Gastrocnemius medialis (tissue), 4 donors: ENCODE results near the gene SLC46A3. TPM values are rescaled to one million over a fixed set of nuclear protein-coding genes. Genes with fewer than 3 reads are reported as not detected.

Source experiments
- ATAC-seq, 2 donors: fragments of 150-250 bp; one replicate each; pipeline ENCODE4 v1.9.1; 2016
- DNase-seq, 2 donors: peaks; one replicate each; pipeline ENCODE4 v3.0.0-alpha.2; 2019
- H3K27ac ChIP-seq, 4 donors: fragments of 200-600 bp; sonication (generic); 1 replicate in 1 of 4; 2 replicates in 3 of 4; pipeline ENCODE4 v1.5.1; 2016 to 2018; ENCODE audit warnings: mild to moderate bottlenecking in 2 of 4, moderate library complexity in 1 of 4
- H3K27me3 ChIP-seq, 3 donors: fragments of 200-600 bp; sonication (generic) in 2 of 3; 1 replicate in 1 of 3; 2 replicates in 2 of 3; pipeline versions ENCODE4 v1.5.1 to v1.6.0; 2016 to 2019; ENCODE audit warnings: mild to moderate bottlenecking in 1 of 3, moderate library complexity in 1 of 3
- H3K36me3 ChIP-seq, 2 donors: fragments of 200-600 bp; sonication (generic) in 1 of 2; one replicate each; pipeline ENCODE4 v1.5.1; 2017 to 2018
- H3K4me1 ChIP-seq, 2 donors: fragments of 200-600 bp; sonication (generic) in 1 of 2; one replicate each; pipeline ENCODE4 v1.5.1; 2016 to 2017; ENCODE audit warnings: mild to moderate bottlenecking in 2 of 2
- H3K4me3 ChIP-seq, 4 donors: fragments of 200-600 bp; sonication (generic) in 3 of 4; 1 replicate in 1 of 4; 2 replicates in 3 of 4; pipeline ENCODE4 v1.5.1; 2016 to 2019; ENCODE audit warnings: mild to moderate bottlenecking in 2 of 4
- H3K9me3 ChIP-seq, 3 donors: fragments of 200-600 bp; sonication (generic) in 2 of 3; 1 replicate in 1 of 3; 2 replicates in 2 of 3; pipeline ENCODE4 v1.5.1; 2016 to 2019
- CTCF ChIP-seq, 5 experiments: fragments of 450-650 bp in 3 of 5; fragments of 200-600 bp in 2 of 5; sonication (generic) in 2 of 5; IDR thresholded peaks in 4 of 5; conservative IDR thresholded peaks in 1 of 5; 1 replicate in 4 of 5; 2 replicates in 1 of 5; pipeline ENCODE4 v1.5.1; 2016 to 2019; ENCODE audit warnings: antibody characterized with exemption in 5 of 5, mild to moderate bottlenecking in 3 of 5, moderate library complexity in 3 of 5
- POLR2A ChIP-seq, 2 donors: fragments of 450-650 bp; IDR thresholded peaks; one replicate each; pipeline ENCODE4 v1.6.1; 2017; ENCODE audit warnings: antibody characterized with exemption in 2 of 2, mild to moderate bottlenecking in 2 of 2, moderate library complexity in 2 of 2
- in situ Hi-C, 4 donors: fragments of 200-750 bp; cut with MboI; loops; one replicate each; pipeline versions ENCODE4 v1.15.0 to v1.8.0; 2017; ENCODE audit warnings: low sequenced_read_pairs in 4 of 4
- intact Hi-C: fragments of 100-400 bp; cut with DNase I; formaldehyde crosslinking; loops from one replicate; pipeline ENCODE4 v1.15.1; 2023; ENCODE audit warnings: low total_unique reads
- total RNA-seq, 4 donors: library from RNA; depleted of rRNA; stranded (reverse); fragments of >200 nt; gene quantifications; one replicate each; pipeline versions ENCODE4 v1.1.0 to v1.2.3, GENCODE V29; 2016

Gene SLC46A3, protein sequence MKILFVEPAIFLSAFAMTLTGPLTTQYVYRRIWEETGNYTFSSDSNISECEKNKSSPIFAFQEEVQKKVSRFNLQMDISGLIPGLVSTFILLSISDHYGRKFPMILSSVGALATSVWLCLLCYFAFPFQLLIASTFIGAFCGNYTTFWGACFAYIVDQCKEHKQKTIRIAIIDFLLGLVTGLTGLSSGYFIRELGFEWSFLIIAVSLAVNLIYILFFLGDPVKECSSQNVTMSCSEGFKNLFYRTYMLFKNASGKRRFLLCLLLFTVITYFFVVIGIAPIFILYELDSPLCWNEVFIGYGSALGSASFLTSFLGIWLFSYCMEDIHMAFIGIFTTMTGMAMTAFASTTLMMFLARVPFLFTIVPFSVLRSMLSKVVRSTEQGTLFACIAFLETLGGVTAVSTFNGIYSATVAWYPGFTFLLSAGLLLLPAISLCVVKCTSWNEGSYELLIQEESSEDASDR
- total RNA-seq, result 10 to 100 TPM in 2 of 4 donors, 1 to 10 TPM in 2; 6.9 to 18.0 (median 9.8) TPM

DNA sequence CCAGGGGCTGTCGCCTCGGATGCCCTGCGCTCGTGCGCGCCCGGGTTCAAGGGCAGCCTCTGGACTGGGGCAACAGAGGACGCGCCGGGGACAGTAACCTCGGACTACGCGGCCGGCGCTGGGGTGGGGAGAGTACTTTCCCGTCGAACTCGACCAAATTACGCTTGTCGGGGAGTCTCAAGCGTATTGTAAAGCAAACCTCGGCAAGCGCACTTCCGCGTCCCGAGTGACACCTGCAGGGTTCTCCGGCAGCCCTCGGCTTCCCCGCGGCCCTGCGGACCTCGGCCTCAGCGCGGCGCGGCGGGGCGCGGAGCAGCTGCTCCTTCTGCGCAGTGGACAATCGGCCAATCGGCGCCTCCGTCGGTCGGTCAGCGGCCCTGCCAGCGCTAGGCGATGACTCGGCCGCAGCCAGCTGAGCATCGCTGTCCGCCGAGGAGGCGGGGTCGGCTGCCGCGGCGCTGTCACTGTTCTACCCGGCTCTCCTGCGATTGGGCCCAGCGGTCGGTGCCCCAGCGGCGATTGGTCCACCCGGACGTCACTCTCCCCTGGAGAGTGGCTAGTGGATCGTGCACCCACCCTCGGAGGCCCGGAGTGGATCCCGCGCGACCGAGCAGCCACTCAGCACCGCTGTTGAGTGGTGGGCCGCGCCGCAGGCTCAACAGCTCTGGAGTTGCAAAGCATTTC lies at the start of gene SLC46A3:
SLC46A3 (minus strand) TSS at position 428 of the 684 bp plus-strand sequence. CDS start 972 bp downstream, outside the sequence.
- in situ Hi-C loops (loop anchor here in 2 of 4 donors (10.0 to 25.0 kb wide), 3 partner anchors 54 to 581 kb away; partner anchors contain the start of genes PAN3 (in 1 of the 2) and POMP (in 1 of the 2)), intact Hi-C loops (loop anchor here (1.0 to 10.0 kb wide), 2 partner anchors 59 to 876 kb away; partner anchors contain the start of genes POMP and SLC7A1)
- Histone ChIP-seq H3K4me3 (peak within 1 kb of the TSS; percentile 68 to 88 (median 81)), H3K36me3 (no peaks in the 10 kb centered on the region), H3K9me3 (no peaks in the 10 kb centered on the region), H3K27ac (peak within 1 kb of the TSS; percentile 95 to 99 (median 96)), H3K4me1 (peaks cover 25 to 29% of the 10 kb centered on the region in 2 donors), H3K27me3 (no peaks in the 10 kb centered on the region)
- DNase-seq (peak; percentile 98 to 99), ATAC-seq (peak; percentile 90 to 92)
- TF ChIP-seq POLR2A (IDR thresholded peaks at IDR 0.05), result peak; percentile 77 to 86
- peak in 2 of 5 experiments; percentile 25 to 35 for TF ChIP-seq CTCF (IDR thresholded peaks at IDR 0.05 in 4 of 5, conservative IDR thresholded peaks at IDR 0.05 in 1 of 5)

- no peak for DNase-seq
- Histone ChIP-seq H3K36me3 (no peaks in the 10 kb centered on the region), H3K4me3 (no peak overlapping the region), H3K9me3 (peaks cover 0 to 3% (median 0%) of the 10 kb centered on the region in 3 donors), H3K27ac (no peak overlapping the region), H3K4me1 (no peaks in the 10 kb centered on the region), H3K27me3 (no peaks in the 10 kb centered on the region)
- TF ChIP-seq CTCF (IDR thresholded peaks at IDR 0.05 in 4 of 5, conservative IDR thresholded peaks at IDR 0.05 in 1 of 5), result no peak
- no peak for TF ChIP-seq POLR2A (IDR thresholded peaks at IDR 0.05)
- intact Hi-C loops (no loop called here), in situ Hi-C loops (no loop called here)
- ATAC-seq, result no peak
These were observed 45.1 kb upstream of the SLC46A3 start for GRCh38 chr13:28763887-28764286.

DNA sequence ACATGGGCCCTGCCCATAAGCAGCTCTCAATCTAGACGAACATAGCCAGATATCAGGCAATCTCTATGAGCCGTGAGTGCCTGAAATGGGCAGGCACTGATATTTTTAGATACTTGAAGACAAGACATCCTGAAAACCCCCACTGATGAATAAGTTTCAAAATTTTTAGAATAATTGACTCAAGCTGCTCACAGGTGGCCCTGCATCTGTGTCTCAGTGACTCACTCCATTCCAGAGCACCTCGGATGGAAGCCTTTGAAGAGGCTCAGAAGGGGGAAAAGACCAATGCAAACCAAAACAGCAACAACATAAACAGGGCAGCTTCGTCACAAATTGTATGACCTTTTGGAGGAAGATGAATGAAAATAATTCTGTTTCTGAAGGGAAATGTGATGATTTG lies 42.8 kb upstream of the SLC46A3 start:
- intact Hi-C loops, result no loop called here
- H3K27ac ChIP-seq, result no peak overlapping the region
- ATAC-seq (no peak), DNase-seq (no peak)
- no peaks in the 10 kb centered on the region for H3K27me3 ChIP-seq
- in situ Hi-C loops, result no loop called here
- H3K36me3 ChIP-seq, result no peaks in the 10 kb centered on the region
- H3K4me1 ChIP-seq, result no peaks in the 10 kb centered on the region
- H3K4me3 ChIP-seq, result no peak overlapping the region
- H3K9me3 ChIP-seq, result peaks cover 0 to 11% (median 0%) of the 10 kb centered on the region in 3 donors
- TF ChIP-seq POLR2A (IDR thresholded peaks at IDR 0.05) (no peak), CTCF (IDR thresholded peaks at IDR 0.05 in 4 of 5, conservative IDR thresholded peaks at IDR 0.05 in 1 of 5) (no peak)

DNA sequence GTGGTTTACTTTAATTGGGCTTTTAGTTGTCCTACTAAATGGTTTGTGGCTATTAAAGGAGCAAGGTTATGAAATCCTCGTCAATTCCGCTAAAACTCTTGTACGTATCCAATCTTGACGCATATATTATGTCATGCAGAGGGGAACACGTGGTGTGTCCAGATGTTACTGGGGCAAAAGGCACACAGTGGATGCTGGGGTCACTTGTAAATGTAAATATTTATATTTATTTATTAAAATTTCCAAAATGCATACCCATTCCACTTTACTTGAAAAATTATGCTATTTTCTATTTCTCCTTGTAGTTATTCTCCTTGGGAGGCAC lies 36.7 kb upstream of the SLC46A3 start:
- H3K27me3 ChIP-seq, result no peaks in the 10 kb centered on the region
- ATAC-seq (no peak), DNase-seq (no peak)
- intact Hi-C loops, result no loop called here
- peaks cover 0 to 10% of the 10 kb centered on the region in 2 donors for H3K4me1 ChIP-seq
- peaks cover 0 to 11% (median 0%) of the 10 kb centered on the region in 3 donors for H3K9me3 ChIP-seq
- TF ChIP-seq CTCF (IDR thresholded peaks at IDR 0.05 in 4 of 5, conservative IDR thresholded peaks at IDR 0.05 in 1 of 5), result no peak
- TF ChIP-seq POLR2A (IDR thresholded peaks at IDR 0.05), result no peak
- in situ Hi-C loops, result no loop called here
- peak overlapping the region in 3 of 4 donors; percentile 59 to 72 (median 69) for H3K27ac ChIP-seq
- H3K4me3 ChIP-seq, result peak overlapping the region; percentile 34 to 43 (median 38)
- H3K36me3 ChIP-seq, result no peaks in the 10 kb centered on the region
